ENCODE data around the gene ASCL2.

ASCL2 gene

DNA sequence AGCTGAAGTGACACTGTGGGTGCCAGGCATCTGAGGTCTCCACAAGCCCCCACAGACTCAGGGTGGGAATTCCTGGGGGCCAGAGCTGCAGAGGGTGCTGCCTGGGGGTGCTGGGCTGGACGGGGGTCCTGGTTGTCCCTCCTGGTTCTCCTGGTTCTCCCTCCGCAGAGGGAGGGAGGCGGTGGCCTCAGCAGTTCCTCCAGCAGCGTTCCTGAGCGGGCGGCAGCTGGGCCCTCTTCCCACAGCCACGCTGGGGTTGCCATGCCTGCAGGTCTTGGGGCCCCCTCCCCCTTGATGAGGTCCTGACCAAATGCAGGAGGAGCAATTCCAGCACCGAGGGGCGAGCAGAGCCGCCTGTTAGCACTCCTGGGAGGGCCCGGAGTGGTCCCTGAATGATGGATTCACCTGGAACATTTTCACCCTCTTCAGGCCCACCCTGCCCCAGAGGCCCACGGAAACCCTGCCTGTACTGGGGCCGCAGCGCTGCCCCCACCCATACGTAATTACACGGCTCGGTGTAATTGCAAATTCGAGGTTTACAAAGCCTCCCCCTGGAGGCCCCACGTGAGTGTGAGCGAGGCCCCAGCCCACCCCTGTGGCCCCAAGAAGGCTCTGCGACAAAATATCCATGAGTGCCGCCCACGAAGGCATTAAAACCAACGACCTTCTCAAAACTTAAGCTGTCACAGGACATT lies 30.7 kb upstream of the ASCL2 start:
- peak; percentile 52 for DNase-seq (ENCODE audit: low spot score)
- in situ Hi-C loops (cut with MboI; ENCODE audit: low pct_unique_long_range_greater_than_20kb, low sequenced_read_pairs, unreplicated experiment) = no loop called here
- TF ChIP-seq, protein P1, sequence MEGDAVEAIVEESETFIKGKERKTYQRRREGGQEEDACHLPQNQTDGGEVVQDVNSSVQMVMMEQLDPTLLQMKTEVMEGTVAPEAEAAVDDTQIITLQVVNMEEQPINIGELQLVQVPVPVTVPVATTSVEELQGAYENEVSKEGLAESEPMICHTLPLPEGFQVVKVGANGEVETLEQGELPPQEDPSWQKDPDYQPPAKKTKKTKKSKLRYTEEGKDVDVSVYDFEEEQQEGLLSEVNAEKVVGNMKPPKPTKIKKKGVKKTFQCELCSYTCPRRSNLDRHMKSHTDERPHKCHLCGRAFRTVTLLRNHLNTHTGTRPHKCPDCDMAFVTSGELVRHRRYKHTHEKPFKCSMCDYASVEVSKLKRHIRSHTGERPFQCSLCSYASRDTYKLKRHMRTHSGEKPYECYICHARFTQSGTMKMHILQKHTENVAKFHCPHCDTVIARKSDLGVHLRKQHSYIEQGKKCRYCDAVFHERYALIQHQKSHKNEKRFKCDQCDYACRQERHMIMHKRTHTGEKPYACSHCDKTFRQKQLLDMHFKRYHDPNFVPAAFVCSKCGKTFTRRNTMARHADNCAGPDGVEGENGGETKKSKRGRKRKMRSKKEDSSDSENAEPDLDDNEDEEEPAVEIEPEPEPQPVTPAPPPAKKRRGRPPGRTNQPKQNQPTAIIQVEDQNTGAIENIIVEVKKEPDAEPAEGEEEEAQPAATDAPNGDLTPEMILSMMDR (IDR thresholded peaks at IDR 0.05; ENCODE audit: extremely low read depth, insufficient read depth, missing control alignments) = no peak

DNA sequence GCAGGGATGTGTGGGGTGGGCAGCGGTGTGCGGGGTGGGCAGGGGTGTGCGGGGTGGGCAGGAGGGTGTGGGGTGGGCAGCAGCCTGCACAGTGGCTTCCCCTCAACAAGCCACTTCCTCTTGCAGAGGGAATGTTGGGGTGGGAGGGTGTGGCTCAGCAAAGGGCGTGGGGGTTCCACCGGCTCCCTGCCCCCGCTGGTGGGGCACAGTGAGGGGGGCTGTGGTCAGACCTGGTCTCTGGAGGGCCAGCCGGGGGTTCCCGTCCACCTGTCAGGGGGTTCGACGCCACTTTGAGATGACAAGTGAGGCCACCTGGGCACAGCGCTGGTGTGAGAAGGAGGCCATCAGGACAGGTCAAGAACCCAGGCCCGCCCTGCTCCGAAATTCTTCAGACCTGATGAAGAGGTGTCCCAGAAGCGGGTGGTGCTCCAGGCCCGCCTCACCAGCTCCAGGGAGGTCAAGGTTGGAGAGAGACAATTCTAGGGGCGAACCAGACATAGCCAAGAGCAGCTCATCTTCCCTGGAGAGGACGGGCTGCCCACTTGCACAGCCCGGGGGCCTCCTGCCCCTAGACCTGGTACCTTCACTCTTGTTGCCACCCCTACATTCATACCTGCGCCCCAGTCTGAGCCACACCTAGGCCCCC lies 30.0 kb upstream of the ASCL2 start:
- in situ Hi-C loops (cut with MboI; ENCODE audit: low pct_unique_long_range_greater_than_20kb, low sequenced_read_pairs, unreplicated experiment) = no loop called here
- TF ChIP-seq, protein P1 (IDR thresholded peaks at IDR 0.05; ENCODE audit: extremely low read depth, insufficient read depth, missing control alignments) = no peak
- DNase-seq (ENCODE audit: low spot score) = no peak

DNA sequence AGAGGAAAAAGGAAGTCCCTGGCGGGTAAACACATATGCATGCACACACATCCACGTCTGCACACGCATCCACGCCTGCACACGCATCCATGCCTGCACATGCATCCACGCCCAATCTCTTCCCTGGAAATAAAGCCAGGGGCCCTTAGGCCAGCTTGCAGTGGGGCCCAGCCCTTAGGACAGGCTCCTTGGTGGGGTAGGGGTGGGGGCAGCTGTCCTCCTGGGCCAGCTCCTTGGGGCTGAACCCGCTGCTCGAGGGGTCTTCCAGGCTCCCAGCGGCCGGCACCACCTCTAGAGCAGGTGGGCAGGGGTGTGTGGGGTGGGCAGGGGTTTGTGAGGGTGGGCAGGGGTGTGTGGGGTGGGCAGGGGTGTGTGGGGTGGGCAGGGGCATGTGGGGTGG lies 29.4 kb upstream of the ASCL2 start:
- DNase-seq (ENCODE audit: low spot score) = no peak
- TF ChIP-seq, protein P1 (IDR thresholded peaks at IDR 0.05; ENCODE audit: extremely low read depth, insufficient read depth, missing control alignments) = no peak
- in situ Hi-C loops (cut with MboI; ENCODE audit: low pct_unique_long_range_greater_than_20kb, low sequenced_read_pairs, unreplicated experiment) = no loop called here

DNA sequence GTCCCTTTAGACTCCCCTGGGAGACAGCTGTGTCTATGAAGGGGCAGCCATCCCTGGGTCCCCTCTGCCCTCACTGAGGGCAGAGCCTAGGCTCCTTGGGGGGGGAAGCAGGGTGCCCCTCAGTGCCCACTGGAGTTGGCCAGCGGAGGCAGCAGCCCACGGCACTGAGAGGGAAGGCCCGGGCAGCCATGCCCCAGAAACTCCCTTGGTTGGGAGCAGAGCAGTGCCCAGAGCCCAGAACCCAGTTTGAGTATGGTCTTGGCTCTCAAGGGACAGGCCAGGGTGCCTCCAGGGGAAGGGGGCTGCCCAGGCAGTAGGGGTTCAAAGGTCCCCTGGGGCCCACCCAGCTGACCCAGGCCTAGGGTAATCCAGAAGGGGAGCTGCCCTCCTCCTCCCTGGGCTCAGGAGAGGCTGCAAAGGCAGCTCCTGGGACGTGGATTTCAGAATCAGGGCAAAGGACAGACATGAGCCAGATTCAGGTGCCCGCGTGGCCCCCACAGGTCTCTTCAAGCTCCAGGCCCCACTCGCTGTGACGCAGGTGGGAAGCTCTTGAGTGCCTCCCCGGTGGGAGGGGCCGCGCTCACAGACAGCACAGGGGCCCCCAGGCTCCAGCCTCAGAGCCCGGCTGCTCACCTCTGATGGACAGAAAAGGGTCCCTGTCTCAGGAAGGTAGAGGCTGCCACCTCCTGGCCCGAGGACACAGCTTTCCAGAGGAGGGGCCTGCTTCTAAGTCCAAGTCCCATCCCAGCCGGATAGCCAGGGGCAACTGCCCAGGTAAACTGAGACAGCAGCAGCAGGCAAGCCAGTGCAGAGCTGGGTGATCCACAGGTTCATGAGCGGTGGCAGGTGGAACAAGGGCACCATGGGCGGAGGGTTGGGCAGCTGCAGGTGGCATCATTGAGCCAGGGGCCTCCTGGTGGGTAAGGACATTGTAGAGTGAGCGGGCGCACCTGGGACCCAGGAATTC lies 28.7 kb upstream of the ASCL2 start:
- TF ChIP-seq, protein P1 (IDR thresholded peaks at IDR 0.05; ENCODE audit: extremely low read depth, insufficient read depth, missing control alignments) = peak; percentile 40
- in situ Hi-C loops (cut with MboI; ENCODE audit: low pct_unique_long_range_greater_than_20kb, low sequenced_read_pairs, unreplicated experiment) = no loop called here
- DNase-seq (ENCODE audit: low spot score) = peak; percentile 57

DNA sequence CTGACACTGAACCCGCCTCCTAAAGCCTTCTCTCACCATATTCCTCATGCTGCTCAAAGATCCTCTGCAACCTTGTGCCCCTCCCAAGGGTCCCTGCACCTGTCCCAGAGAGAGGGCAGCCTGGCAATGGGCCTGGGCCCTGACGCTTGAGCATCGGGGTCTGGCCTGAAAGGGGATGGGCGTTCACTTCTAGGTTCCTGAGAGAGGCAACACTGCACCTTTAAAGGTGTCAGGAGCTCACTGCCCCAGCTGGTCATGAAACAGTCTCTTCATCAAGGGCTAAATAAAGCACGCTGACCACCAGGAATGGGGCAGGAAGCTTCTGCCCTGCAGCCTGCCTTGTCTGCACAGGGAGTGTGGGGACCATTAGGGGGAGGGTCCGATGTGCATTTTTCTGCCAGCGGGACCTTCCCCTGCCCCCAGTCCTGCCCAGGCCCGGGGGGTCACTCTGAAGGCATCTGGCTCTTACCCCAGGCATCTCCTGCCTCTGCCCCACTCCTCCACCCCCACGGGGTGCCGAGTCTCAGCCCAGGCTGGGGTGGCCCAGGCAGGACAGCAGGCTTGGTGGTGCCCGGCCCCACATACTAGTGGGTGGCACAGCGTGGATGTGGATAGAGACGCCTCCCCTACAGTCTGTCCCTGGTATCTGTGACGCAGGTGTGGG lies 27.9 kb upstream of the ASCL2 start:
- TF ChIP-seq, protein P1 (IDR thresholded peaks at IDR 0.05; ENCODE audit: extremely low read depth, insufficient read depth, missing control alignments) = no peak
- in situ Hi-C loops (cut with MboI; ENCODE audit: low pct_unique_long_range_greater_than_20kb, low sequenced_read_pairs, unreplicated experiment) = no loop called here
- DNase-seq (ENCODE audit: low spot score) = no peak

DNA sequence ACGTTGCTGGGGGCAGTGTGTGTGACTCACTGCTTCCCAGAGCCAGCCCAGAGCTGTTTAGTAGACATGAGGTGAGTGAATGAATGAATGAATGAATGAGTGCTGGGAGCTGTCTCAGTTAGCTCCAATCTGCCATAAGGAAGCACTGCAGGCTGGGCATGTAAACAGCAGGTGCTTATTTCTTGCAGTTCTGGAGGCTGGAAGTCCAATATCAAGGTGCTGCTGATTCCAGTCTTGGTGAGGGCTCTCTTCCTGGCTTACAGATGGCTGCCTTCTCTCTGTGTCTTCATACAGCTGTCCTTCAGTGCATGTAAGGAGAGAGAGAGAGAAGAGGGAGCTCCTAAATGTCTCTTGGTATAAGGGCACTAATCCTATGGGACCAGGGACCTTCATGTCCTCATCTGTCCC lies 27.2 kb upstream of the ASCL2 start:
- TF ChIP-seq, protein P1 (IDR thresholded peaks at IDR 0.05; ENCODE audit: extremely low read depth, insufficient read depth, missing control alignments) = no peak
- in situ Hi-C loops (cut with MboI; ENCODE audit: low pct_unique_long_range_greater_than_20kb, low sequenced_read_pairs, unreplicated experiment) = no loop called here
- no peak for DNase-seq (ENCODE audit: low spot score)
